DND-41 (cell line): Measurements from ENCODE around the gene EVL.
A peak's percentile ranks its signal among the peaks of the same experiment; 100 is the strongest.

ENCODE experiments used
- ATAC-seq: fragments of 200-7000 bp; cut with Tn5 transposase; 3 replicates; pipeline ENCODE4 v1.9.1; 2021; ENCODE audit warnings: low read depth; ENCODE audit not compliant: insufficient read depth
- DNase-seq: peaks from one replicate; pipeline ENCODE4 v3.0.0-alpha.2; 2020
- H2AFZ ChIP-seq: 2 replicates; pipeline ENCODE4 v1.6.0; 2012; ENCODE audit warnings: low read depth, low read length
- H3K27ac ChIP-seq: 2 replicates; pipeline ENCODE4 v1.5.1; 2012; ENCODE audit warnings: low read length, inconsistent platforms
- H3K27me3 ChIP-seq: fragments of 200-600 bp; sonication (generic); 2 replicates; pipeline ENCODE4 v1.6.0; 2012; ENCODE audit warnings: low read length, mild to moderate bottlenecking, inconsistent platforms; ENCODE audit not compliant: insufficient read depth, poor library complexity
- H3K36me3 ChIP-seq: 2 replicates; pipeline ENCODE4 v1.5.1; 2012; ENCODE audit warnings: low read length, inconsistent platforms; ENCODE audit not compliant: insufficient read depth
- H3K4me1 ChIP-seq: 2 replicates; pipeline ENCODE4 v1.5.1; 2012; ENCODE audit warnings: mild to moderate bottlenecking, low read length; ENCODE audit not compliant: insufficient read depth
- H3K4me2 ChIP-seq: 2 replicates; pipeline ENCODE4 v1.6.0; 2012; ENCODE audit warnings: mild to moderate bottlenecking, moderate library complexity, low read length, inconsistent platforms; ENCODE audit not compliant: insufficient read depth
- H3K4me3 ChIP-seq, 2 experiments: fragments of 200-600 bp in 1 of 2; shearing (Covaris generic) in 1 of 2; 2 replicates each; pipeline ENCODE4 v1.5.1; 2012 to 2016; ENCODE audit warnings: inconsistent platforms in 2 of 2, low read length in 2 of 2, mild to moderate bottlenecking in 2 of 2, low read depth in 1 of 2, moderate library complexity in 1 of 2
- H3K79me2 ChIP-seq: 2 replicates; pipeline ENCODE4 v1.6.0; 2012; ENCODE audit warnings: low read length, inconsistent platforms; ENCODE audit not compliant: insufficient read depth
- H3K9ac ChIP-seq: 2 replicates; pipeline ENCODE4 v1.6.0; 2012; ENCODE audit warnings: low read depth, mild to moderate bottlenecking, inconsistent platforms, low read length, moderate library complexity
- H3K9me3 ChIP-seq: 2 replicates; pipeline ENCODE4 v1.5.1; 2012; ENCODE audit warnings: low read length, moderate library complexity, mild to moderate bottlenecking, inconsistent platforms; ENCODE audit not compliant: insufficient read depth, severe bottlenecking
- H4K20me1 ChIP-seq: 2 replicates; pipeline ENCODE4 v1.6.0; 2012; ENCODE audit warnings: low read length; ENCODE audit not compliant: insufficient read depth
- CTCF ChIP-seq: IDR thresholded peaks from 2 replicates; pipeline ENCODE4 v1.5.1; 2012; ENCODE audit warnings: borderline replicate concordance, low read length, moderate library complexity, mild to moderate bottlenecking; ENCODE audit not compliant: poor library complexity, severe bottlenecking; ENCODE audit errors: extremely low read depth
- EZH2 ChIP-seq: IDR thresholded peaks from 3 replicates; pipeline ENCODE4 v1.6.1; 2012; ENCODE audit warnings: borderline replicate concordance, low read depth, mild to moderate bottlenecking, moderate library complexity, low read length, inconsistent platforms; ENCODE audit not compliant: severe bottlenecking

EVL gene

GRCh38 chr14:100074431-100075100 lies 9.3 kb downstream of the EVL start:
- DNase-seq: peak; percentile 58
- Histone ChIP-seq H3K27me3 (no peaks in the 10 kb centered on the region), H3K27ac (peak overlapping the region; percentile 90), H3K79me2 (peaks cover 94% of the 10 kb centered on the region), H4K20me1 (no peaks in the 10 kb centered on the region; the same call in 1 of the 2 replicates), H3K4me3 (peak overlapping the region in 1 of 2 experiments; percentile 22; a peak in 1 of 4 replicates), H3K9me3 (no peaks in the 10 kb centered on the region), H3K9ac (peak overlapping the region; percentile 78), H3K4me1 (peaks cover 99% of the 10 kb centered on the region), H3K36me3 (peaks cover 72% of the 10 kb centered on the region), H2AFZ (no peak overlapping the region), H3K4me2 (peak overlapping the region; percentile 47)
- TF ChIP-seq EZH2 (no peak), CTCF (peak; percentile 17)
- ATAC-seq: no peak

- no peak for ATAC-seq
- H3K9ac ChIP-seq: peak overlapping the region; percentile 78
- DNase-seq: no peak
- H3K9me3 ChIP-seq: no peaks in the 10 kb centered on the region
- no peak overlapping the region for H2AFZ ChIP-seq
- peak overlapping the region; percentile 47 for H3K4me2 ChIP-seq
- no peaks in the 10 kb centered on the region for H3K27me3 ChIP-seq
- TF ChIP-seq CTCF (no peak), EZH2 (no peak)
- H3K79me2 ChIP-seq: peaks cover 94% of the 10 kb centered on the region
- H3K36me3 ChIP-seq: peaks cover 72% of the 10 kb centered on the region
- peaks cover 99% of the 10 kb centered on the region for H3K4me1 ChIP-seq
- no peaks in the 10 kb centered on the region; the same call in 1 of the 2 replicates for H4K20me1 ChIP-seq
- peak overlapping the region; percentile 90 for H3K27ac ChIP-seq
- no peak overlapping the region; a peak in 1 of 4 replicates for H3K4me3 ChIP-seq
These were observed 10.5 kb downstream of the EVL start for GRCh38 chr14:100075681-100076080.

GRCh38 chr14:100076133-100076532 lies 10.9 kb downstream of the EVL start:
- TF ChIP-seq CTCF: peak; percentile 61
- TF ChIP-seq EZH2: no peak
- H3K27ac ChIP-seq: peak overlapping the region; percentile 90
- H3K9ac ChIP-seq: peak overlapping the region; percentile 78
- no peaks in the 10 kb centered on the region for H3K9me3 ChIP-seq
- no peaks in the 10 kb centered on the region; the same call in 1 of the 2 replicates for H4K20me1 ChIP-seq
- H3K4me2 ChIP-seq: peak overlapping the region; percentile 47
- DNase-seq (peak; percentile 56), ATAC-seq (no peak)
- no peak overlapping the region for H2AFZ ChIP-seq
- H3K27me3 ChIP-seq: no peaks in the 10 kb centered on the region
- peak overlapping the region in 1 of 2 experiments; percentile 26; a peak in 1 of 4 replicates for H3K4me3 ChIP-seq
- peaks cover 99% of the 10 kb centered on the region for H3K4me1 ChIP-seq
- H3K79me2 ChIP-seq: peaks cover 94% of the 10 kb centered on the region
- peaks cover 68% of the 10 kb centered on the region for H3K36me3 ChIP-seq
